Spleen (tissue), 7 donors: ENCODE results near the gene TSHR.

Experiments
- POLR2A ChIP-seq, 3 donors: fragments of 450-650 bp; IDR thresholded peaks; one replicate each; pipeline ENCODE4 v1.5.1; 2017; ENCODE audit warnings: antibody characterized with exemption in 3 of 3, mild to moderate bottlenecking in 1 of 3
- POLR2AphosphoS5 ChIP-seq, 3 donors: sonication (generic); formaldehyde crosslinking; IDR thresholded peaks; one replicate each; pipeline ENCODE4 v1.5.1; 2017; ENCODE audit warnings: antibody characterized with exemption in 3 of 3
- TF ChIP-seq, protein P1 (sequence below), 11 experiments: fragments of 200-600 bp in 7 of 11; fragments of 450-650 bp in 4 of 11; sonication (generic) in 4 of 11; IDR thresholded peaks in 8 of 11; conservative IDR thresholded peaks in 3 of 11; 1 replicate in 7 of 11; 2 replicates in 4 of 11; pipeline versions ENCODE4 v1.4.0 to v1.8.0; 2016 to 2021; ENCODE audit warnings: antibody characterized with exemption in 11 of 11, inconsistent platforms in 4 of 11, mild to moderate bottlenecking in 1 of 11
- donor health status: DM: no; HTN: no; CAD: no; lungs with moderate emphysema.
- donor health status: DM: no; HTN: no; CAD: no.
- donor health status: DM: no; HTN: no; CAD: no.

DNA sequence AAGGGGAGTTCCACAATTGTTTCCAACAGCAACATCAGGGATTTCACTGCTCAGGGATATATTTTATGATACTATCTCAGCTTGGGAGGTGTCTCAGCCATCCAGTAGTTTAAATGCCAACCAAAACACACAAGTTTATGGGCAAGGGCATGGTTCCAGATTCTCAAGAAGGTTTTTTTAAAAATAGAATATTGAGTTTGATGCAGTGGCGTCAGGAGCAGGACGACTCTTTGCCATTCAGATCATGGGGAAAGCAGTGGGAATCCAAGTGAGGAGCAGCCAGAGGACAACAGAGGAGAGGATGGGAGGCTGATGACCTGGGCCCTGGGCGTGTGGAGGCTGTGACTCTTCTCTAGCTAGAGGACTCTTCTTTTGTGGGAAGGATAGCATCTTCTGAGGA is 25.7 kb downstream of the TSHR start:
- TF ChIP-seq POLR2A (IDR thresholded peaks at IDR 0.05) = no peak
- TF ChIP-seq, protein P1, sequence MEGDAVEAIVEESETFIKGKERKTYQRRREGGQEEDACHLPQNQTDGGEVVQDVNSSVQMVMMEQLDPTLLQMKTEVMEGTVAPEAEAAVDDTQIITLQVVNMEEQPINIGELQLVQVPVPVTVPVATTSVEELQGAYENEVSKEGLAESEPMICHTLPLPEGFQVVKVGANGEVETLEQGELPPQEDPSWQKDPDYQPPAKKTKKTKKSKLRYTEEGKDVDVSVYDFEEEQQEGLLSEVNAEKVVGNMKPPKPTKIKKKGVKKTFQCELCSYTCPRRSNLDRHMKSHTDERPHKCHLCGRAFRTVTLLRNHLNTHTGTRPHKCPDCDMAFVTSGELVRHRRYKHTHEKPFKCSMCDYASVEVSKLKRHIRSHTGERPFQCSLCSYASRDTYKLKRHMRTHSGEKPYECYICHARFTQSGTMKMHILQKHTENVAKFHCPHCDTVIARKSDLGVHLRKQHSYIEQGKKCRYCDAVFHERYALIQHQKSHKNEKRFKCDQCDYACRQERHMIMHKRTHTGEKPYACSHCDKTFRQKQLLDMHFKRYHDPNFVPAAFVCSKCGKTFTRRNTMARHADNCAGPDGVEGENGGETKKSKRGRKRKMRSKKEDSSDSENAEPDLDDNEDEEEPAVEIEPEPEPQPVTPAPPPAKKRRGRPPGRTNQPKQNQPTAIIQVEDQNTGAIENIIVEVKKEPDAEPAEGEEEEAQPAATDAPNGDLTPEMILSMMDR (IDR thresholded peaks at IDR 0.05 in 8 of 11, conservative IDR thresholded peaks at IDR 0.05 in 3 of 11) = no peak
- TF ChIP-seq POLR2AphosphoS5 (IDR thresholded peaks at IDR 0.05) = no peak
